Astrocyte of the spinal cord (primary cell): Measurements from ENCODE around the gene APOBEC4.

Experiments used
- DNase-seq: peaks from one replicate; pipeline ENCODE4 v3.0.0; 2011; ENCODE audit warnings: low read depth, low spot score
- H3K4me3 ChIP-seq: 2 replicates; pipeline ENCODE4 v1.5.1; 2011; ENCODE audit warnings: low read depth, mild to moderate bottlenecking, low read length, moderate library complexity
- in situ Hi-C: cut with HindIII; loops from 2 replicates; pipeline ENCODE4 v1.10.0; 2017; ENCODE audit warnings: low sequenced_read_pairs
- TF ChIP-seq, protein P1 (sequence below): IDR thresholded peaks from 2 replicates; pipeline ENCODE4 v1.5.1; 2012; ENCODE audit warnings: low read depth, mild to moderate bottlenecking, low read length, inconsistent platforms

The APOBEC4 gene

GRCh38 chr1:183675883-183676585, 22.9 kb upstream of the APOBEC4 start:
- H3K4me3 ChIP-seq, result no peak overlapping the region
- TF ChIP-seq, protein P1, sequence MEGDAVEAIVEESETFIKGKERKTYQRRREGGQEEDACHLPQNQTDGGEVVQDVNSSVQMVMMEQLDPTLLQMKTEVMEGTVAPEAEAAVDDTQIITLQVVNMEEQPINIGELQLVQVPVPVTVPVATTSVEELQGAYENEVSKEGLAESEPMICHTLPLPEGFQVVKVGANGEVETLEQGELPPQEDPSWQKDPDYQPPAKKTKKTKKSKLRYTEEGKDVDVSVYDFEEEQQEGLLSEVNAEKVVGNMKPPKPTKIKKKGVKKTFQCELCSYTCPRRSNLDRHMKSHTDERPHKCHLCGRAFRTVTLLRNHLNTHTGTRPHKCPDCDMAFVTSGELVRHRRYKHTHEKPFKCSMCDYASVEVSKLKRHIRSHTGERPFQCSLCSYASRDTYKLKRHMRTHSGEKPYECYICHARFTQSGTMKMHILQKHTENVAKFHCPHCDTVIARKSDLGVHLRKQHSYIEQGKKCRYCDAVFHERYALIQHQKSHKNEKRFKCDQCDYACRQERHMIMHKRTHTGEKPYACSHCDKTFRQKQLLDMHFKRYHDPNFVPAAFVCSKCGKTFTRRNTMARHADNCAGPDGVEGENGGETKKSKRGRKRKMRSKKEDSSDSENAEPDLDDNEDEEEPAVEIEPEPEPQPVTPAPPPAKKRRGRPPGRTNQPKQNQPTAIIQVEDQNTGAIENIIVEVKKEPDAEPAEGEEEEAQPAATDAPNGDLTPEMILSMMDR, result no peak
- in situ Hi-C loops, result no loop called here
- no peak for DNase-seq

GRCh38 chr1:183675381-183675780, 22.3 kb upstream of the APOBEC4 start:
- no peak for DNase-seq
- in situ Hi-C loops, result no loop called here
- TF ChIP-seq, protein P1, result no peak
- H3K4me3 ChIP-seq, result no peak overlapping the region

DNA sequence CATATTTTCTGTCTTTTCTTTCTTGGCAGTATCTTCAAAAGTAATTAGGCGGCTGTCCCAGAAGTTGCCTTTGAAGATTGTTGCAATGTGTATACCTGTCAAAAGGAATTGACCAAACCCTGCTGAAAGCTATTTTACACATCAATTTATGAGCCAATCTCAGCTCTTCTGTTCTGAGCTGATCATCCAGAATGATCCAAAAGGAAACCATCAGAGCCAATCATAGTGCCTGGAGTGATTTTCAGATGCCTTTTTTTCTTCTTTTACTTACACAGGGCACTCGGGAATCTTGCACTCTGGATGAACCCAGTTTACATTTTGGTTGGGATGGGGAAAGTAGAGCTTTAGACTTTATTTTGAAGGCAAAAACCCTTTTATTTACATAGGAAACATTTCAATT, 21.8 kb upstream of the APOBEC4 start:
- in situ Hi-C loops, result no loop called here
- no peak for DNase-seq
- H3K4me3 ChIP-seq, result no peak overlapping the region
- TF ChIP-seq, protein P1, result no peak

DNA sequence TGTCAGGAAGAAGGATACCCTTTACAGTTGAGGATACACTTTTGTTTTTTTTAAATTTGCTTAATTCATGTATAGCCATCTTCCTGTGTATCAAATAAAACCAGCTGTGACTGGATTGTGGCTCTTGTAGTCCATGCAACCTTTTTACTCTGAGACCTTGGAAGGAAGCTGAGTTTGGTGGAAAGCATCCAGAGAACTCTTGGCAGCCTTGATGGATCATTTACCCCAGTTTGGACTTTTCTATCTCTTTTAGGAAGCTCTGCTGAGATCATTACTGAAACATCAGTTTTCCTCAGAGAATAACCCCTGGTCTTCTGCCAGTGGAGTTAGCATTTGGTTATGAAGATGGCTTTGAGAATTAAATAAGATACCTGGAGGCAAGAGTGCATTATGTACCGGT, 21.2 kb upstream of the APOBEC4 start:
- H3K4me3 ChIP-seq, result no peak overlapping the region
- DNase-seq, result no peak
- in situ Hi-C loops, result no loop called here
- TF ChIP-seq, protein P1, result no peak

DNA sequence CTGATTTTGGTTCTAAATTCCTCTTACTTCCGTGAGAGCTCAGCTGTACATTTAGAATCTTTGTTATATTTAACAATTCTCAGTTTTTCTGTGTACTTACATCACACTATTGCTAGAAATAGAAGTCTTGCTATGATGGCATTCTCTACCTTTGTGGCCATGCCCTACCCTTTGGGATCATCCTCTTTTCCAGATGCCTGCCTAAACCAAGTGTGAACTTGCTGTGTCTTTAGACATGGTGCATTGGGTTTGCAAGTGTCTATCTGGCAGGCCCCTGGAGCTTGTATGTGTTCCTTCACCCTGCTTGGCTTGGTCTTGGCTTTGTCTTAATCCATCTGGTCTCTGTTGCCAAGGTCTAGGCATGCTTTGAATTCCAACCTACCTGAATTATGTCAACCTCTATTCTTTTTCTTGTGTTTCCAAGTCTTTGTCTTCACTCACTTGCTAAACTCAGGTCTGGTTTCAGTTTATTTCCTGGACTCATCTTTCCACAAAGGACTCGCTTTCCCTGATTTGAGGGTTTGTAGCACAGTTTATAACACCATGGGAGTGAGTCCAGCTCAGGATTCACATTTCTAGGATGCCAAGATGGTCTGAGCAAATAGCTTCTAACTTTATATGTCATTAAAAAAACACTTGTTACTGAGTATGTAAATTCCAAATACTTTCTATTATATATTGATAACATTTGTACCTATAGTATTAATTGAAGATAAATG, 20.6 kb upstream of the APOBEC4 start:
- TF ChIP-seq, protein P1, result no peak
- in situ Hi-C loops, result no loop called here
- DNase-seq, result no peak
- H3K4me3 ChIP-seq, result no peak overlapping the region

DNA sequence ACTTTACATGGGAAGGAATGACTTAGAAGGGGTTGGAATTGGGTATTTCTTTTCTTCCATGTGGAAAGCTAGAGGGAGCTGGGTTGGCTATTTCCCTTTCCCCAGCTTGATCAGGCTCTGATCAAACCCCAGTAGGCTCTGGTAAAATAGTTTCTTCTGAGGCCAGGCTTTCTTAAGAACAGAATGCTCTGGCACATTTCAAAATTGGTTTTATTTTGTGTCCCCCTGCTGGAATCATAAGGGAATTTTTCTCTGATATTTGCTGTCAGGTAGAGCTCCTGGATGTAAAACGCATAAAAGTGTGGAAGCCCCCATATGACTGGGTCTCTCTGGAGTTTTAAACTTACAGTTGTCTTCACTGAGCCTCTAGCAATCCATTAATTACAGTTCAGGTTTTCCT, 17.1 kb upstream of the APOBEC4 start:
- in situ Hi-C loops, result no loop called here

More for the DNA sequence above, 17.1 kb upstream of the APOBEC4 start:
- no peak for DNase-seq
- no peak overlapping the region for H3K4me3 ChIP-seq
- TF ChIP-seq, protein P1, result peak; percentile 23
